Neural progenitor cell (in vitro differentiated cells): Measurements from ENCODE around the gene GUCY1B1. TPM values are rescaled to one million over a fixed set of nuclear protein-coding genes. Genes with fewer than 3 reads are reported as not detected.

ENCODE experiments used
- DNase-seq: peaks from one replicate; pipeline ENCODE4 v3.0.0-alpha.2; 2016; ENCODE audit warnings: low spot score
- H2AFZ ChIP-seq: fragments of 200-600 bp; sonication (generic); replicated peaks from 2 replicates; pipeline ENCODE4 v1.6.1; 2016; ENCODE audit warnings: antibody characterized with exemption
- H3F3A ChIP-seq: fragments of 200-600 bp; sonication (generic); 2 replicates; pipeline ENCODE4 v1.6.1; 2016; ENCODE audit warnings: antibody characterized with exemption, low read depth
- H3K27ac ChIP-seq: fragments of 200-600 bp; sonication (generic); 2 replicates; pipeline ENCODE4 v1.5.1; 2016; ENCODE audit warnings: mild to moderate bottlenecking
- H3K27me3 ChIP-seq: fragments of 200-600 bp; sonication (generic); 2 replicates; pipeline ENCODE4 v1.6.1; 2016; ENCODE audit warnings: mild to moderate bottlenecking, moderate library complexity
- H3K36me3 ChIP-seq: fragments of 200-600 bp; sonication (generic); 2 replicates; pipeline ENCODE4 v1.5.1; 2016
- H3K4me1 ChIP-seq: fragments of 200-600 bp; sonication (generic); 2 replicates; pipeline ENCODE4 v1.6.1; 2016; ENCODE audit warnings: mixed run types
- H3K4me2 ChIP-seq: fragments of 200-600 bp; sonication (generic); 2 replicates; pipeline ENCODE4 v1.6.1; 2016
- H3K4me3 ChIP-seq: fragments of 200-600 bp; sonication (generic); 2 replicates; pipeline ENCODE4 v1.5.1; 2016
- H3K79me2 ChIP-seq: fragments of 200-600 bp; sonication (generic); 2 replicates; pipeline ENCODE4 v1.6.1; 2016; ENCODE audit warnings: low read depth
- H3K9ac ChIP-seq: fragments of 200-600 bp; sonication (generic); 2 replicates; pipeline ENCODE4 v1.6.1; 2016
- H3K9me3 ChIP-seq: fragments of 200-600 bp; sonication (generic); 2 replicates; pipeline ENCODE4 v1.5.1; 2016; ENCODE audit warnings: low read depth
- H4K20me1 ChIP-seq: fragments of 200-600 bp; sonication (generic); 2 replicates; pipeline ENCODE4 v1.6.1; 2016; ENCODE audit warnings: low read depth
- H3K27ac Mint-ChIP-seq: 3 replicates; pipeline ENCODE4 v1.8.0; 2021; ENCODE audit warnings: mixed read lengths
- H3K27me3 Mint-ChIP-seq: 2 replicates; pipeline ENCODE4 v1.8.0; 2022; ENCODE audit warnings: low read depth, mild to moderate bottlenecking, inconsistent platforms, moderate library complexity, mixed read lengths; ENCODE audit not compliant: insufficient read depth
- H3K36me3 Mint-ChIP-seq: 3 replicates; pipeline ENCODE4 v1.8.0; 2021; ENCODE audit warnings: mixed read lengths
- H3K4me1 Mint-ChIP-seq: 3 replicates; pipeline ENCODE4 v1.8.0; 2021; ENCODE audit warnings: mixed read lengths
- H3K4me3 Mint-ChIP-seq: 3 replicates; pipeline ENCODE4 v1.8.0; 2021; ENCODE audit warnings: mild to moderate bottlenecking, moderate library complexity, mixed read lengths
- H3K9me3 Mint-ChIP-seq: 3 replicates; pipeline ENCODE4 v1.8.0; 2020; ENCODE audit warnings: mixed read lengths
- CTCF ChIP-seq: fragments of 200-600 bp; sonication (generic); IDR thresholded peaks from 2 replicates; pipeline ENCODE4 v1.5.1; 2017; ENCODE audit warnings: antibody characterized with exemption, mild to moderate bottlenecking
- EZH2 ChIP-seq: fragments of 200-600 bp; sonication (generic); IDR thresholded peaks from 2 replicates; pipeline ENCODE4 v1.6.1; 2017; ENCODE audit warnings: antibody characterized with exemption, mild to moderate bottlenecking, moderate library complexity
- EZH2phosphoT487 ChIP-seq: fragments of 200-600 bp; sonication (generic); IDR thresholded peaks from 2 replicates; pipeline ENCODE4 v1.6.1; 2017; ENCODE audit warnings: antibody characterized with exemption
- total RNA-seq: library from RNA; depleted of rRNA; stranded (reverse); fragments of >200 nt; gene quantifications from 2 replicates; pipeline ENCODE4 v1.2.3, GENCODE V29; 2015; ENCODE audit warnings: low replicate concordance

The GUCY1B1 gene
- total RNA-seq, 1 donor from 2014 or later, result 10.9 TPM

GRCh38 chr4:155722816-155723499 is 35.9 kb upstream of the GUCY1B1 start:
- peaks cover 2% of the 10 kb centered on the region for H3K27me3 Mint-ChIP-seq
- H3K36me3 Mint-ChIP-seq, result peaks cover 3% of the 10 kb centered on the region
- H3K27ac Mint-ChIP-seq, result no peak overlapping the region
- no peaks in the 10 kb centered on the region for H3F3A ChIP-seq
- H3K36me3 ChIP-seq, result no peaks in the 10 kb centered on the region
- no peaks in the 10 kb centered on the region for H3K9me3 Mint-ChIP-seq
- no peaks in the 10 kb centered on the region for H3K9me3 ChIP-seq
- H2AFZ ChIP-seq, result no peak overlapping the region
- H3K27ac ChIP-seq, result no peak overlapping the region
- no peaks in the 10 kb centered on the region for H3K79me2 ChIP-seq
- H3K4me1 ChIP-seq, result peaks cover 16% of the 10 kb centered on the region
- TF ChIP-seq CTCF, result no peak
- TF ChIP-seq EZH2phosphoT487, result no peak
- no peak for TF ChIP-seq EZH2
- no peaks in the 10 kb centered on the region for H3K27me3 ChIP-seq
- no peak for DNase-seq
- H3K9ac ChIP-seq, result no peak overlapping the region
- no peaks in the 10 kb centered on the region for H4K20me1 ChIP-seq
- H3K4me3 Mint-ChIP-seq, result no peak overlapping the region
- no peak overlapping the region for H3K4me2 ChIP-seq
- no peak overlapping the region for H3K4me3 ChIP-seq
- peaks cover 24% of the 10 kb centered on the region for H3K4me1 Mint-ChIP-seq

- no peaks in the 10 kb centered on the region for H4K20me1 ChIP-seq
- Mint-ChIP-seq H3K4me3 (no peak overlapping the region), H3K27me3 (no peaks in the 10 kb centered on the region), H3K4me1 (peaks cover 24% of the 10 kb centered on the region), H3K36me3 (peaks cover 3% of the 10 kb centered on the region), H3K27ac (no peak overlapping the region), H3K9me3 (no peaks in the 10 kb centered on the region)
- H3K4me3 ChIP-seq, result no peak overlapping the region
- TF ChIP-seq CTCF (no peak), EZH2 (no peak), EZH2phosphoT487 (no peak)
- no peaks in the 10 kb centered on the region for H3F3A ChIP-seq
- no peak overlapping the region for H3K9ac ChIP-seq
- no peak overlapping the region for H2AFZ ChIP-seq
- no peaks in the 10 kb centered on the region for H3K36me3 ChIP-seq
- no peaks in the 10 kb centered on the region for H3K27me3 ChIP-seq
- no peak overlapping the region for H3K27ac ChIP-seq
- no peaks in the 10 kb centered on the region for H3K9me3 ChIP-seq
- peaks cover 16% of the 10 kb centered on the region for H3K4me1 ChIP-seq
- H3K79me2 ChIP-seq, result no peaks in the 10 kb centered on the region
- DNase-seq, result no peak
- peak overlapping the region; percentile 33 for H3K4me2 ChIP-seq
These were observed 34.1 kb upstream of the GUCY1B1 start for GRCh38 chr4:155724731-155725130.

GRCh38 chr4:155734065-155734464 is 24.8 kb upstream of the GUCY1B1 start:
- no peaks in the 10 kb centered on the region for H3K4me1 ChIP-seq
- Mint-ChIP-seq H3K9me3 (no peaks in the 10 kb centered on the region), H3K27me3 (peaks cover 3% of the 10 kb centered on the region)

More at GRCh38 chr4:155734065-155734464, 24.8 kb upstream of the GUCY1B1 start:
- no peak overlapping the region for H2AFZ ChIP-seq
- TF ChIP-seq CTCF (no peak), EZH2phosphoT487 (no peak), EZH2 (no peak)
- no peak for DNase-seq
- no peaks in the 10 kb centered on the region for H3K27me3 ChIP-seq
- no peaks in the 10 kb centered on the region for H3K9me3 ChIP-seq
- no peak overlapping the region for H3K27ac ChIP-seq
- H4K20me1 ChIP-seq, result no peaks in the 10 kb centered on the region
- H3K27ac Mint-ChIP-seq, result no peak overlapping the region
- H3K36me3 Mint-ChIP-seq, result no peaks in the 10 kb centered on the region
- no peak overlapping the region for H3K4me2 ChIP-seq
- H3K79me2 ChIP-seq, result no peaks in the 10 kb centered on the region
- H3K4me1 Mint-ChIP-seq, result no peaks in the 10 kb centered on the region
- H3K4me3 ChIP-seq, result no peak overlapping the region
- H3K4me3 Mint-ChIP-seq, result no peak overlapping the region
- H3K9ac ChIP-seq, result no peak overlapping the region
- H3K36me3 ChIP-seq, result no peaks in the 10 kb centered on the region
- no peaks in the 10 kb centered on the region for H3F3A ChIP-seq
